Adipocyte (in vitro differentiated cells): Measurements from ENCODE around the gene SPTBN2.

Source experiments
- DNase-seq: peaks from one replicate; pipeline ENCODE4 v3.0.0-alpha.2; 2015; ENCODE audit warnings: low read depth
- H3K27me3 ChIP-seq: replicated peaks from 2 replicates; pipeline ENCODE4 v1.7.0; 2013; ENCODE audit warnings: mild to moderate bottlenecking, low read length, moderate library complexity; ENCODE audit not compliant: control insufficient read depth, insufficient read depth
- H3K36me3 ChIP-seq: 2 replicates; pipeline ENCODE4 v1.7.0; 2013; ENCODE audit warnings: low read length, mild to moderate bottlenecking, moderate library complexity; ENCODE audit not compliant: control insufficient read depth, insufficient read depth, severe bottlenecking
- H3K4me1 ChIP-seq: 2 replicates; pipeline ENCODE4 v1.7.0; 2013; ENCODE audit warnings: mild to moderate bottlenecking, low read length, moderate library complexity; ENCODE audit not compliant: control insufficient read depth, insufficient read depth
- H3K4me3 ChIP-seq: 2 replicates; pipeline ENCODE4 v1.7.0; 2013; ENCODE audit warnings: mild to moderate bottlenecking, low read length, moderate library complexity
- H3K9ac ChIP-seq: 2 replicates; pipeline ENCODE4 v1.7.0; 2013; ENCODE audit warnings: mild to moderate bottlenecking, low read length, moderate library complexity
- H3K9me3 ChIP-seq: 2 replicates; pipeline ENCODE4 v1.7.0; 2013; ENCODE audit warnings: mild to moderate bottlenecking, low read length, moderate library complexity; ENCODE audit not compliant: control insufficient read depth

Gene SPTBN2

GRCh38 chr11:66744485-66745355, 15.7 kb upstream of the SPTBN2 start:
- Histone ChIP-seq H3K36me3 (no peaks in the 10 kb centered on the region), H3K9ac (peak overlapping the region; percentile 92), H3K4me3 (peak overlapping the region; percentile 93), H3K9me3 (no peaks in the 10 kb centered on the region), H3K27me3 (no peaks in the 10 kb centered on the region), H3K4me1 (peaks cover 3% of the 10 kb centered on the region)
- peak; percentile 94 for DNase-seq

GRCh38 chr11:66743271-66743968, 14.4 kb upstream of the SPTBN2 start:
- no peaks in the 10 kb centered on the region for H3K36me3 ChIP-seq
- H3K9me3 ChIP-seq = no peaks in the 10 kb centered on the region
- H3K4me1 ChIP-seq = peaks cover 3% of the 10 kb centered on the region
- H3K4me3 ChIP-seq = peak overlapping the region; percentile 93
- no peak for DNase-seq
- H3K27me3 ChIP-seq = no peaks in the 10 kb centered on the region
- no peak overlapping the region for H3K9ac ChIP-seq

GRCh38 chr11:66741153-66741552, 12.1 kb upstream of the SPTBN2 start:
- Histone ChIP-seq H3K27me3 (no peaks in the 10 kb centered on the region), H3K4me3 (no peak overlapping the region), H3K4me1 (peaks cover 3% of the 10 kb centered on the region), H3K9ac (no peak overlapping the region), H3K36me3 (no peaks in the 10 kb centered on the region), H3K9me3 (no peaks in the 10 kb centered on the region)
- no peak for DNase-seq

- H3K36me3 ChIP-seq = no peaks in the 10 kb centered on the region
- no peak overlapping the region for H3K9ac ChIP-seq
- no peak overlapping the region for H3K4me3 ChIP-seq
- H3K27me3 ChIP-seq = no peaks in the 10 kb centered on the region
- H3K4me1 ChIP-seq = peaks cover 3% of the 10 kb centered on the region
- no peak for DNase-seq
- H3K9me3 ChIP-seq = no peaks in the 10 kb centered on the region
Measured at GRCh38 chr11:66739983-66740382, 11.0 kb upstream of the SPTBN2 start.

GRCh38 chr11:66734215-66734614, 5.2 kb upstream of the SPTBN2 start:
- peaks cover 11% of the 10 kb centered on the region for H3K27me3 ChIP-seq
- no peaks in the 10 kb centered on the region for H3K36me3 ChIP-seq
- no peaks in the 10 kb centered on the region for H3K9me3 ChIP-seq
- H3K9ac ChIP-seq = no peak overlapping the region
- no peak overlapping the region for H3K4me3 ChIP-seq
- no peak for DNase-seq
- no peaks in the 10 kb centered on the region for H3K4me1 ChIP-seq

GRCh38 chr11:66729447-66729846, 431 bp upstream of the SPTBN2 start:
- Histone ChIP-seq H3K4me3 (no peak overlapping the region), H3K27me3 (peaks cover 45% of the 10 kb centered on the region)

GRCh38 chr11:66728038-66728692, 851 bp downstream of the SPTBN2 start:
- Histone ChIP-seq H3K4me3 (peak overlapping the region; percentile 55), H3K9ac (no peak overlapping the region), H3K4me1 (peaks cover 5% of the 10 kb centered on the region), H3K27me3 (peaks cover 45% of the 10 kb centered on the region), H3K36me3 (no peaks in the 10 kb centered on the region), H3K9me3 (no peaks in the 10 kb centered on the region)
- DNase-seq = peak; percentile 38

More at GRCh38 chr11:66729447-66729846, 431 bp upstream of the SPTBN2 start:
- peaks cover 5% of the 10 kb centered on the region for H3K4me1 ChIP-seq
- no peak for DNase-seq
- no peak overlapping the region for H3K9ac ChIP-seq
- no peaks in the 10 kb centered on the region for H3K36me3 ChIP-seq
- no peaks in the 10 kb centered on the region for H3K9me3 ChIP-seq

GRCh38 chr11:66727282-66728037, 1.6 kb downstream of the SPTBN2 start:
- H3K9me3 ChIP-seq = no peaks in the 10 kb centered on the region
- peaks cover 43% of the 10 kb centered on the region for H3K27me3 ChIP-seq
- peaks cover 5% of the 10 kb centered on the region for H3K4me1 ChIP-seq
- H3K4me3 ChIP-seq = peak overlapping the region; percentile 69
- H3K36me3 ChIP-seq = no peaks in the 10 kb centered on the region
- H3K9ac ChIP-seq = no peak overlapping the region
- DNase-seq = peak; percentile 58

GRCh38 chr11:66725647-66726046, 3.4 kb downstream of the SPTBN2 start:
- H3K4me3 ChIP-seq = no peak overlapping the region
- H3K36me3 ChIP-seq = no peaks in the 10 kb centered on the region
- no peak for DNase-seq

GRCh38 chr11:66725114-66725513, 3.9 kb downstream of the SPTBN2 start:
- H3K36me3 ChIP-seq = no peaks in the 10 kb centered on the region
- DNase-seq = no peak
- no peaks in the 10 kb centered on the region for H3K9me3 ChIP-seq
- no peak overlapping the region for H3K9ac ChIP-seq
- H3K4me3 ChIP-seq = no peak overlapping the region
- H3K4me1 ChIP-seq = peaks cover 5% of the 10 kb centered on the region
- H3K27me3 ChIP-seq = peaks cover 51% of the 10 kb centered on the region

More at GRCh38 chr11:66725647-66726046, 3.4 kb downstream of the SPTBN2 start:
- H3K9me3 ChIP-seq = no peaks in the 10 kb centered on the region
- H3K4me1 ChIP-seq = peaks cover 5% of the 10 kb centered on the region
- no peak overlapping the region for H3K9ac ChIP-seq
- peaks cover 45% of the 10 kb centered on the region for H3K27me3 ChIP-seq
